H7 (cell line): ENCODE measurements around the gene ZNF285. TPM values are rescaled to one million over a fixed set of nuclear protein-coding genes. Genes with fewer than 3 reads are reported as not detected.
"Not testable (repeated sequence)": the region's sequence is repeated elsewhere in the genome, so short reads cannot be mapped to it uniquely, and the experiment has no call there.

Experiments used
- DNase-seq: peaks from one replicate; pipeline ENCODE4 v3.0.0; 2012
- H3K27me3 ChIP-seq: 2 replicates; pipeline ENCODE4 v1.6.0; 2011; ENCODE audit warnings: mild to moderate bottlenecking, low read length; ENCODE audit not compliant: control insufficient read depth, insufficient read depth
- H3K36me3 ChIP-seq: replicated peaks from 2 replicates; pipeline ENCODE4 v1.5.1; 2011; ENCODE audit warnings: low read length; ENCODE audit not compliant: control insufficient read depth, insufficient read depth
- H3K4me3 ChIP-seq: 2 replicates; pipeline ENCODE4 v1.5.1; 2011; ENCODE audit warnings: low read depth, mild to moderate bottlenecking, control low read depth, low read length, moderate library complexity; ENCODE audit not compliant: insufficient read depth
- total RNA-seq: library from RNA; depleted of rRNA; stranded (reverse); fragments of >200 nt; shearing (Covaris generic); gene quantifications from 2 replicates; pipeline ENCODE4 v1.2.3, GENCODE V29; 2014; rRNA removed

Gene ZNF285
- total RNA-seq, 1 experiment from 2014 or later: 2.2 TPM

GRCh38 chr19:44341794-44342193 is 59.6 kb downstream of the ZNF285 start:
- no peak for DNase-seq
- H3K36me3 ChIP-seq: peaks cover 2% of the 10 kb centered on the region
- no peak overlapping the region for H3K4me3 ChIP-seq
- H3K27me3 ChIP-seq: no peaks in the 10 kb centered on the region

- not testable (repeated sequence) for DNase-seq, H3K27me3 ChIP-seq, H3K36me3 ChIP-seq, H3K4me3 ChIP-seq
Measured at GRCh38 chr19:44334639-44335038, 66.8 kb downstream of the ZNF285 start.

Other genes with a start within 250 kb of the ZNF285 start
- gene ZNF226, start 236.5 kb downstream of the ZNF285 start, total RNA-seq: 8.9 and 12.0 TPM in 2 replicates
- 14.0 and 21.4 TPM in 2 replicates for gene ZNF227, start 189.1 kb downstream of the ZNF285 start, total RNA-seq
- gene ZNF233, start 141.7 kb downstream of the ZNF285 start, total RNA-seq: 0.48 and 1.1 TPM in 2 replicates
- 1.6 and 2.1 TPM in 2 replicates for gene ZNF235, start 96.6 kb downstream of the ZNF285 start, total RNA-seq
- gene ZNF112, start 44.9 kb downstream of the ZNF285 start, total RNA-seq: 2.1 and 3.4 TPM in 2 replicates
- 0.03 and 0.18 TPM in 2 replicates for gene ZNF229, start 46.9 kb upstream of the ZNF285 start, total RNA-seq
- gene ZNF180, start 98.9 kb upstream of the ZNF285 start, total RNA-seq: 7.1 and 8.7 TPM in 2 replicates
- not detected in 2 replicates for gene CEACAM20, start 128.1 kb upstream of the ZNF285 start, total RNA-seq
- not detected in 2 replicates for gene IGSF23, start 212.0 kb upstream of the ZNF285 start, total RNA-seq
- 42.3 and 49.0 TPM in 2 replicates for gene PVR, start 242.3 kb upstream of the ZNF285 start, total RNA-seq